Measurements from ENCODE around the gene TTC9C.
"Not testable (repeated sequence)": the region's sequence is repeated elsewhere in the genome, so short reads cannot be mapped to it uniquely, and the experiment has no call there.

TTC9C gene

GRCh38 chr11:62752994-62753735, 24.9 kb downstream of the TTC9C start:
- DNase-seq = no peak

GRCh38 chr11:62753736-62754603, 25.7 kb downstream of the TTC9C start, which contains the start of gene ZBTB3:
ZBTB3 (minus strand) TSS chr11:62754160; CDS start chr11:62753664, 496 bp downstream.
- DNase-seq = peak; percentile 100

DNA sequence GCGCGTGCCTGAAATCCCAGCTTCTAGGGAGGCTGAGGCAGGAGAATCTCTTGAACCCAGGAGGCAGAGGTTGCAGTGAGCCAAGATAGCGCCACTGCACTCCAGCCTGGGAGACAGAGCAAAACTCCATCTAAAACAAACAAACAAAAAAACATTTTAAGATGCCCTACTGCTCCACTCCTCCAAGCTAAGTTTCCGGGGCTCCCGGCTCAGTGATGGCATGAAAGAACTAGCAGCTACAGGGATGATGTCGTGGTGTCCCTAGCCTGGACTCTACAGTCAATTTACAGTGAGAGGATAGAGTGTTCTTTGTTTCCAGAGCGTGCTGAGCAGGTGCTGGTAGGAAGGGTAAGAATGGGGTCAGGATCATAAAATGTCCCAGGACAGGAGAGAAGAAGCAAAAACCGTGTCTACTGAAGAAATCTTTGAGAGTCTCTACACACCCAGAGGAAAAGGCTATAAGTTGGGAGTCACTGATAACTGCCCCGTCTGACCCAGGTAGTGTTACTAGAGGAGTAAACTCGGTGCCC, 26.9 kb downstream of the TTC9C start:
- no peak for DNase-seq

DNA sequence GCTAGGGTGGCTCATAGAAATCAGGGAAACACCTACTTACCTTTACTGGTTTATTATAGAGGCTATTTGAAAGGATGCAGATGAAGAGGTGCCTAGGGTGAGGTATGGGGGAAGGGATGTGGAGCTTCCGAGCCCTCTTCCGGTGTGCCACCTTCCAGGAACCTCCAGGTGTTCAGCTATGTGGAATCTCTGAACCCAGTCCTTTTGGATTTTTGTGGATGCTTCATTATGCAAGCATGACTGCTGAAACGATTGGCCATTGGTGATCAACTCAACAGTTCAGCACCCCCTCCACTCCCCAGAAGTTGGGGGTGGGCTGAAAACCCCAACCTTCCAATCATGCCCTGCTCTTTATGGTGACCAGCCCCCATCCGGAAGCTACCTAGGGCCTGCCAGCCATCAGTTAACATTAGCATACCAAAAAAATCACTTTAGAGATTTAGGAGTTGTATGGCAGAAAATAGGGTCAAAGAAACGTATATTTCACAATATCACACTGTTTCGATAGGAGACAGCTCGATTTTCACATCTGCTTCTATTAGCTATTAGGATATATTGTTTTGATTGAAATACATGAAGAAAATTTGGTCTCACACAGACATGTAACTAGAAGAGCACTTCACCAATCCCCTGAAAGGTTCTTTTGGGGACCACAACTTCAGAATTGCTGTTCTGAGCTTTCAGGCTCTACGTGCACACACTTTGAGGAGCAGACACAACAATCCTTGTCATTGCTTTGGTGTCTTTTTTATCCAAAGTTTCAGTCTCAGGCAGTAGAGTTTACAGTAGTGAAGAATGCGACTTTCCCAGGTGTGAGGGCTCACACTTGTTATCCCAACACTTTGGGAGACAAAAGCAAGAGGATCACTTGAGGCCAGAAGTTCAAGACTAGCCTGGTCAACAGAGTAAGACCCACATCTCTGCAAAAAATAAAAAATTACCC, 29.8 kb downstream of the TTC9C start:
- no peak for DNase-seq

DNA sequence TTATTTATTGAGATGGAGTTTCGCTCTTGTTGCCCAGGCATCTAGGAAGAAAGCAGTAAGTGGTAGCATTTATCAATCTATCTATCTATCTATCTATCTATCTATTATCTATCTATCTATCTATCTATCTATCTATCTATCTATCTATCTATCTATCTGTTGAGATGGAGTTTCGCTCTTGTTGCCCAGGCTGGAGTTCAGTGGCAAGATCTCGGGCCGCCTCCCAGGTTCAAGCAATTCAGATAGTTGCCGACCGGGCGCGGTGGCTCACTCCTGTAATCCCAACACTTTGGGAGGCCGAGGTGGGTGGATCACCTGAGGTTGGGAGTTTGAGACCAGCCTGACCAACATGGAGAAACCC, 32.6 kb downstream of the TTC9C start:
- DNase-seq = not testable (repeated sequence)

GRCh38 chr11:62770778-62771143, 42.5 kb downstream of the TTC9C start:
- DNase-seq = no peak

- peak; percentile 99 for DNase-seq
Measured at GRCh38 chr11:62771144-62772021, 43.1 kb downstream of the TTC9C start, which contains the start of gene TAF6L. TAF6L (plus strand) TSS chr11:62771396; CDS start chr11:62775784, 4,388 bp downstream.

DNA sequence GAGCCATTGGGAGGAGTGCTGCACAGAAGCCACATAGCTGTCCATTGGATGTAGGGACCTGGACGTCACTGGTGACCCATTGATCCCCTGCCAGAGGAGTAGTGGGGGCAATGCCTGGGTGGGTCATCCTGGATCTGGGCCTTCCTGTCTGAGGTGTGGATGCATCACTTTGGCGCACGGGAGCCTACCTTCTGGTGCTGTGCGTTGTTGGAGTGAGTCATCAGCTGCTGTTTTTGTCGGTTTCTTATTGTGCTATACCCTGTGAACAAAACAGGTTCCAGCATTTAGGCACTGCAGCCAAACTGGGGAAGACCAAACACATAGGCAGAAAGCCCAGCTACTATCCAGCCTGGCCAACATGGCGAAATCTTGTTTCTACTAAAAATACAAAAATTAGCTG, 46.1 kb downstream of the TTC9C start:
- no peak for DNase-seq

- DNase-seq = no peak
Measured at GRCh38 chr11:62775646-62776045, 47.4 kb downstream of the TTC9C start.

DNA sequence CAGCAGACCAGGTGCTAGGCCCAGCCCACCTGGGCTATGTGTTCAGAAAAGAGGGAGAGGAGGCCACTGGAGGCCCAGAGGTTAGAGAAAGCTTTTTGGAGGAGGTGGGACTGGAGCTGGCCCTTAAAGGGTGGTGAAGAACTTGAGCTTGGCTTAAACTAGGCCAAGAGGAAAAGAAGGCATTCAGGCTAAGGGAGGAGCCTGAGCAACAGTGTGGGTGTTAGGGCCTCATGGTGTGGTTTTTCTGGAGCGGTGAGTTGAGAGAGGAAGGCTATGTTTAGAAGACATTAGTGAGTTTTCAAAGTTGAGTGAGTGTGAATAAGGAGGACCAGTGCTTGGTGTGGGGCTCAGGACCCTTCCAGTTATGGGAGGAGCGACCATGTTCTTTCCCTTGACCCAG, 49.1 kb downstream of the TTC9C start:
- DNase-seq = no peak

DNA sequence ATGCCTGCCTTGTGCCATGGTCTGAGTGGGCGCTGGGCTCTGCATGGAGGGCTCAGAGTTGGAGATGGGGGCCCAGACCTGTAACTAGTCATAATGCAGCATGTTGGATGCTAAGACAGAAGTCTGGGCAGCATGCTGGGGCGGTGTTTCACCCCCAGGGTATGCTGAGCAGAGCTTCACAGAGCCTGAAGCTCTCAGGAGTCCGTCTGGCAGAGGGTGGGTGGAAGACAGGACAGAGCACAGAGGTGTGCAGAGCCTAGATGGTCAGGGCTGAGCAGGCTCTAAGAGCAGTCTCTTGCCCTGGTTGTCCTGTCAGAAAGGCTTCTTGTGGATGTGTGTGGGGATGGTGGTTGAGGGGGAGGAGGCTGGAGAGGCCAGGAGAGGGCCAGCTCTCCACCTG, 50.2 kb downstream of the TTC9C start:
- DNase-seq = no peak

GRCh38 chr11:62782753-62783152, 54.5 kb downstream of the TTC9C start:
- DNase-seq = no peak

GRCh38 chr11:62786318-62787004, 58.2 kb downstream of the TTC9C start:
- peak; percentile 82 for DNase-seq

- peak; percentile 98 for DNase-seq
Measured at GRCh38 chr11:62787005-62787759, 58.9 kb downstream of the TTC9C start, which contains the start of gene TMEM179B. TMEM179B (plus strand) TSS chr11:62787402; CDS start chr11:62787432, 30 bp downstream.
